NCI-H1105 (cell line): Measurements from ENCODE around the gene ADPGK.
A peak's percentile ranks its signal among the peaks of the same experiment; 100 is the strongest.
"Not testable (repeated sequence)": the region's sequence is repeated elsewhere in the genome, so short reads cannot be mapped to it uniquely, and the experiment has no call there.

ENCODE experiments used
- DNase-seq: peaks from one replicate; lab custom pipeline; 2025; lab: John Stamatoyannopoulos, UW

The ADPGK gene

DNA sequence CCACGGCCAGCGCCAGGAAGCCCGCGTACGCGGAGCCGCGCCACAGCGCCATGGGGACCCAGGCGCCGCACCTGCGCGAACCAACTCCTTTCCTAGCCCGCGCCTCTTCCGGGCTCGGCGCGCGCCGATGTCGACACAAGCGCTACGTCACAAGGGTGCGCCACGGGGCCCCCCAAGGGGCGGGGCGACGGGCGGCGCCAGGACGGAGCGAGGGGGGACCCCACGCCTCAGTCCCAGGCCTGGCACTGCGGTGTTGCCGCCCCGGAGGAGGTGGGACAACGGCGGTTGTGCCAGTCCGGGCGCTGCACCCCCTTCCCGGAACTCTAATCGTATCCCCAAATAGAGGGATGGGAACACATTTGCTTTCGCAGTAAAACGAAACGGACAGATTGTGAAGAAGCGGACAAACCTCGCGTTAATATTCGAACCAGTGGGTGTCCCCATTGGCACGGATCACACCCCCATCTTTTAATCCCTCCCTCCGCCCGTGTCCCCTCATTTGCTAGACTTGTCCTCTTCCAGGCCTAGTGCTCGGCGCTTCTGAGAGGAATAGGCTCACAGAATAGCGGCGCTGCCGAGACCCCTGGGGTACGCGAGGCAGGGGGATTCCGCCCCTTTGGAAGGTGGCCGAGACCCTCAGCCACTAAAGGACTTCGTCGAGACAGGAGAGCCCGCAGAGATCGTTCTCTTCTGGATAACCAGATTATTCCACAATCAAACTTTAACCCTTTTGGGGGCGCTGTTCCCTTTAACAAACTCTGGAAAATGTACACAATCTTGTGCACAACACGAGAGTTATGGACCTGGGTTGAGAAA is at the start of gene ADPGK:
TSS of gene ADPGK (minus strand) at position 119 of the 816 bp plus-strand sequence. CDS start at position 52, 67 bp downstream.
- peak; percentile 95 for DNase-seq

DNA sequence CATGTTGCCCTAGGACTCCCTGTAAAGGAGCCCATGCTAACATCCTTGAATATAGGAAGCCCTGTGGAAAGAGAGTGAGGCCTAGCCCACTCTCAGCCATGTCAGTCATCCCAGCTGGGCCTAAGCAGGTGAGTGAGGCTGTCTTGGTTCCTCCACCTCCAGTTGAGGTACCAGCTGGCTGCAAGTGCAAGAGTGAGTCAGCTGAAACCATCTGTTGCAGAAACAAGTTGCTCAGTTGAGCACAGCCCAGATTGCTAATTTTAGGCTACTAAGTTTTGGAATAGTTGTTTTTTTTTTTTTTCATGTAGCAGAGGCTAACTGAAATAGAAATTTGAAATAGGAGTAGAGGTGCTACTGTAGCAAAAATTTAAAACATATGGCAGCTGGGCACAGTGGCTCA is 43.7 kb upstream of the ADPGK start:
- no peak for DNase-seq

DNA sequence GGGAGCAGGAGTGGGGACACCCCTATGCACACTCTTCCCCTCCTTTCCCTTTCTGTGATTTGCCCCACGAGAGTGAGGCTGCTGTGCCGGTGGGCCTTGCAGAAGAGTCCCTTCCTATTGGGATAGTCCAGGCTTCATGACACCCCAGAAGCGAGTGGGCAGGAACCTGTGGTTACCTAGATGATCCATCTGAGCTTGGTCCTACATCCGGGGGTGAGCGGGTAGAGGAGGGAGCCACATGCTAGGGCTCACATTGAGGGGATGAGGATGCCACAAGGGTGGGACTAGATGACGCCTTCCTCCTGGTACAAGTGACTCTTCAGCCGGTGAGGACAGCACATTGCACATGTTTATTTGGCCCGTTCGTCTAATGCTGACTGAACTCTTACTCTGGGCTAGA is 43.1 kb upstream of the ADPGK start:
- no peak for DNase-seq

DNA sequence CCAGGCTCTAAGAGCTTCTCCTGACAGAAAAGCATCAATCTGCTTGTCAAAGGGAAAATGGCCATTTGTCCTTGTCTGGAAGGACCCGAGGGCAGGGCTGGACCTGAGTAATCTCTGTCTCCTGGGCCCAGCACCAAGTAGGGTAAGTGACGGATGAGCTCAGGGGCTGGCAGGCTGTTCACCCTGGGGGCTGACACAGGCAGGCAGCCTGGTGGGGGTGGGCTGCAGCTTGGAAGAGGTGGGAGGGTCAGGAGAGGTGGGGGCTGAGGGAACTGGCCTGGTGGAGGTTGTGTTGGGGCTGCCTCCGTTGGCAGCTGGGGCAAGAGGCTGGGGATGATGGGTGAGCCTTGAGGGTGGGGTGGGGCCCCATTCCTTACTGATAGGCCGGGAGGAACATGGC is 42.3 kb upstream of the ADPGK start:
- no peak for DNase-seq

DNA sequence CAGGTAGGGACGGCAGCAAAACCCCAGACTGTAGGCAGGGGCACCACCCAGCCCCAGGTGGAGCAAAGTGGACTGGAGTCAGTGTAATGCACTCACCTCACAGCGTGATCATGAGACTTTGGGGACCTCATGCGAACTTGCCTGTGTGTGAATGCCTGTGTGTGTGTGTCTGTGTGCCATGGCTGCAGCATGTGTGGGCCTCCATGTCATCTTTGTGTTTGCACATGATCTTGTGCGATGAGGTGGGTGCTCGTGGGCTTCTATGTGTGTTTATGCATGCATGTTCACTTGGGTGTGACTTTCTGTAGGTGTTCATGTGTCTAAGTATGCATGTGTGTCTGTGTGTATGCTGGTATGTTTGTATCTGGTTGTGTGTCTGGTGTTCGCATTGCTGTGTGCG is 41.2 kb upstream of the ADPGK start:
- no peak for DNase-seq

DNA sequence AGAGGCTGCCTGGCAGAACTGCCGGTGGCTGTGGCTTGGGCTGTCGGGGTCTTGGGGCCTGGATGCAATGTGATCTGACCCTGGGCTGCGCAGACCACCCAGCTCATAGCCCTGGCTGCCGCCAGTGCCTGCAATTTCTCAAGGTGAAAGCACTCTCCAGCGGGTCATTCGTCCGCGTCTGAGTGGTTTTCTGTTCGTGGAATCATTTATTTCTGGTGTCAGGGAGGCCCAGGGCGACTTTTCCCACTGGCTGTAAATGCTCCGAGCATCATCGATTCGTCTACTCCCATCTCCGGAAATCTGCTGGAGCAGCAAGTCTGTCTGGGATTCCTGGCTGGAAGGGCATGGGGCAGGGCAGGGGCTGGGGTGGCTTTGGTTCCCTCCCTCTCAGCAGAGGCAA is 40.6 kb upstream of the ADPGK start:
- no peak for DNase-seq

DNA sequence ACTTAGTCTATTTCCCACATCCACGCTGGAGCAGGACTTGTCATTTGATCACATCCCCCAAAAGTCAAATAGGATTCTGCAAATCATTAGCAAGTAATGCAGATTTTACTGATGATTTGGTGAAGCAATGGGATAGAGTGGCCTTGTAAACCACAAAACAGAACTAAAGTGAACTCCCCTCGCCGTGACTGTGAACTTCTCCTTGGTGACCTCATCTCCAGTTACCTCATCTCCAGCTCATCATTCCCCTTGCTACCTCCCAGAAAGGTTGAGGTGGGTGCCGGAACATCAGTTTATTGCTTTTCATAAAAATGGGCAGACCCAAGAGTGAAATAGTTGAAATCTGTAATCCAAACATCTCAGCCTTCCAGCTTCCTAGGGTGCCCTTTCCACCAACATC is 36.7 kb upstream of the ADPGK start:
- no peak for DNase-seq

DNA sequence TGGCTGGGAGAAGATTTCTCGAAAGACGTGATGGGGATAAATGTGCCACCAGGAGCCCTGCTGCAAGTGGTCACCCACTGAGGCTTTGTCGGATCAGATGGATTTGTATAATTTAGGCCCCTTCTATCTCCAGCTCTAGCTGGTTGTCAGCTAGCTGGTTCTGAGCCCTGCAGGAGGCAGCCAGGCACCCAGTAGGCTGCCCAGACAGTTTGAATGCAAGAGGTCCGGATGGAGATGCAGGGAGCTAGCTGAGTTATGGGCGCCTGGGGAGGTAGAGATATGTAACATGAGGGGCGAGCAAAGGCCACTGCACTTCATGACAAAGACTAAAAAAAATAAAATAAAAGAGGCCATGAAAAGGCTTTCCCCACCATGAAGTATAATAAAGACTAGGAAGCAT is 35.1 kb upstream of the ADPGK start:
- DNase-seq: no peak

DNA sequence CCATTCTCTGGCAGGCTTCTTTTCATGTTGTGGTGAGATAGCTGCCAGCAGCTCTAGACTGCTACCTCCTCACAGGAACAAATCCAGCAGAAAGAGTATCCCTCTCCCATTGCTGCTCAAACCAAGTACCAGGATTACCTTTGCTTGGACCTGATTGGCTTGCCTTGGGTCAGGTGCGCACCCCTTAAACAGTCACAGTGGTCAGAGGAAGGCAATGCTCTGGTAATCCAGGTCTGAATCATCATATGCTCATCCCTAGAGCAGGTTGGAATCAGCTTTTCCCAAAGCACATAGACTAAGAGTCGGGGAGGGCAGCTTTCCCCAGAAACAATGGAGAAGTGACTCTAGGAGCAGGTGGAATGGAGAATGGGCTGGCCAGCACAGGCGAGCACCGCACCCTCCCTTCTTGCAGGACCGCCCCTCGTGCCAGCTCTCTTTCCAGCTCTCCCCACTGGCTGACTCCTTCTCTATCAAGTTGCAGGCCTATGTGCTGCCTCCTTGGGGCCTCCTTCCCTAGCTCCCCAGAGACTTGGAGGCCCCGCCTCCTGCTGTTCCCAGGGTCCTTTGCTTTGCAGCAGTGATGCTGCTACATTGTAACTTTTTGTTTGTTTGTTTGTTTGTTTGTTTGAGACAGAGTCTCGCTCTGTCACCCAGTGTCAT is 29.9 kb upstream of the ADPGK start:
- no peak for DNase-seq

DNA sequence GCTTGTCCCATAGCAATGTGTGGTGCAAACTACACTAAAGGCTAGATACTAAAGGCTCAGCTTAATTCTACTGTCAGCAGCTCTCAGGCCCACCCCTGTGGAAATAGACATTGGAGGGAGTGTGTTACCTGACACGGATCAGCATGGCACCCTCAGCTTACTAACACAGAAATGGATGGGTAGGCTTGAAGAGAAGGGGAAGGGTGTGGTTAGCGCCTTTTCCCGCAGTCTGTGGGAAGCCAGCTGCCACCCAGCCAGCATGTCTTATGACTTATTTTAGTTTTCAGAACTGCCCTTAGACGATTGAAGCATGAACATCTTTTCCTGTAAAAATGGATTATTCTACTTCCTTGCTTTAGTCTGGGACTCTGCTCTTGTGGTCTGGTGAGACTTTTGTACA is 25.8 kb upstream of the ADPGK start:
- no peak for DNase-seq

DNA sequence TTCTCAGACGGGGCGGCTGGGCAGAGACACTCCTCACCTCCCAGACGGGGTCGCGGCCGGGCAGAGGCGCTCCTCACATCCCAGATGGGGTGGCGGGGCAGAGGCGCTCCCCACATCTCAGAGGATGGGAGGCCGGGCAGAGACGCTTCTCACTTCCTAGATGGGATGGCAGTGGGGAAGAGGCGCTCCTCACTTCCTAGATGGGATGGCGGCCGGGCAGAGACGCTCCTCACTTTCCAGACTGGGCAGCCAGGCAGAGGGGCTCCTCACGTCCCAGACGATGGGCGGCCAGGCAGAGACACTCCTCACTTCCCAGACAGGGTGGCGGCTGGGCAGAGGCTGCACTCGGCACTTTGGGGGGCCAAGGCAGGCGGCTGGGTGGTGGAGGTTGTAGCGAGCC is 23.8 kb upstream of the ADPGK start:
- not testable (repeated sequence) for DNase-seq

DNA sequence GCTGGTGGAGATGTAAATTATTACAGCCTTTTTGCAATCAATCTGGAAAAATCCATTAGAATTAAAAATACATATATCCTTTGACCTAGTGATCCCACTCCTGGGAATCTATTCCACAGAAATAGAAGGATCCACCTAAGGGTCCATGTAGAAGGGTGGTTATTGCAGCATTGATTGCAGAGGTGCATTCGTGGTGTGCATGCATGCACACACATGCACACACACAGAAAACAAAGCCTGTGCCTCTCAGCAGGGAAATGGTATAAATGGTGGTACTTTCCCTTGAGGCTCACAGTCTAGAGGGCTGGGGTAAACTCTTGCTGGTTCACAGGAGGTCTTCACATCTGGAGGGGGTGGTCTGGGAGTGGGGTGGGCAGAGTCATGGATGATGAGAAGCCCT is 19.4 kb upstream of the ADPGK start:
- no peak for DNase-seq

DNA sequence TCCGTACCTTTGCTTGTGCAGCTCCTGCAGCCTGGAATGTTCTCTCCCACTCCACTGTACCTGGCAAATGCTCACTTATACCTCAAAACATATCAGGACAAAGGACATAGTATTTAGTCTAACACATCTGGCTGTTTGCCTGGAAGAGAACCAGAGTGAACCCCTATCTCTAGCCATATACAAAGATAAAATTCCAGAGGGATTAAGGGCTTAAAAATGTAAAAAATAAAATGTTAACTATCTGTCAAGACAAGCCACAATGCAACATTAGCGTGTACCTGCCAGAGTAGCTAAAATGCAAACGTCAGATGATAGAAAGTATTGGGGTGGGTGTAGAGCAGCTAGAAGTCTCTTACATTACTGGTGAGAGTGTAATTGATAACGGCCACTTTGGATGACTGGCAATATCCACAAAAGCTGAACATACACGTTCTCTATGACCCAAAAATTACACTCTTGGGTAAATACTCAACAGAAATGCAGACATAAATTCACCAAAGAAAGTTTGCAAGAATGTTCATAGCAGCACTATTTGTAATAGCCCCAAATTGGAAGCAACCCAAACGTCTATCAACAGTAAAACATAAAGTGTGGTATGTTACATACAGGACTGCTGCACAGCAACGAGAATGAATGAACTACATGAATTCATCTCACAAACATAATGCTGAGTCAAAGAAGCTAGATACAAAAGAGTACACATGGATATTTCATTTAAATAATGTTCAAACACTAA is 18.2 kb upstream of the ADPGK start:
- DNase-seq: no peak

DNA sequence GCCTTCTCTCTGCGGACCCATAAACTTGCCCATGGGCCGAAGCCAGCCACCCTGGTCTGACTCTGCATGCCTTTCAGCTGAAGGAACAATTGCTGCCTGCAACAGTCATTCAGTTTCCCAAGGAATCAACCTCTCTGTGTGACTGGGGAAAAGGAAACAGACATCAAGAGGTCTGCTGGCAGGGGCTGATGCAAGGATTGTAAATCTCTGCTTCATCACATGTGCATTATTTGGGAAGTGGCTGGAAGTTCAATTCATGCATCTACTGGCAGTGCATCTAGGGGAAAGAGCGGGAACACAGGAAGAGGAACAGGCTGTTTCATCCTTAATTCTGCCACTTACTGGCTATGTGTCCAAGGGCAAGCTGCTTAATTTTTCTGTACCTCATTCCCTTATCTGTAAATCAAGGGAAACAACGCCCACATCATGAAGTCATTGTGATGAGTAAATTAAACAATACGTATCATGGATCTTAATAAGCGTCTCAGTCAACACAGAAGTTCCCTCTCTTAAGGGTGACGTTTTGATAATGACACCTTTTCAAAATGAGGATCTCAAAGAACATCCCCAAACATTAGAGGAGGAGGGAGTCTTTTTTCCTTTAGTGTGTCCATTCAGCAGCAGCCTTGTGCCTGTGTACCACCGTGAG is 17.4 kb upstream of the ADPGK start:
- DNase-seq: no peak

DNA sequence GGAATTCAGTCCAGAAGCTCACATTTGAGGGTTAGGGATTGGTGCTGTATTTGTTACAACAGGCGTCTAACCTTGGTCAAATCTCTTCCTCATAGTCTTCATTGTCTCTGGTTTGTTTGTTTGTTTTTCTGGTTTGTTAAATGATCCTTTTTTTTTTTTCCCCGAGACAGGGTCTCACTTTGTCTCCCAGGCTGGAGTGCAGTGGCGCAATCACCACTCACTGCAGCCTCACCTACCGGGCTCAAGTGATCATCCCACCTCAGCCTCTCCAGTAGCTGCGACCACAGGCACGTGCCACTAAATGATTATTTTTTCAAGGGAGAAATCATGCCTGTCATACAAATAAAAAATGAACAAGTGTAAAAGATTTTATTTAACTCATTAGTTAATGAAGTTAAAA is 14.3 kb upstream of the ADPGK start:
- peak; percentile 8 for DNase-seq

DNA sequence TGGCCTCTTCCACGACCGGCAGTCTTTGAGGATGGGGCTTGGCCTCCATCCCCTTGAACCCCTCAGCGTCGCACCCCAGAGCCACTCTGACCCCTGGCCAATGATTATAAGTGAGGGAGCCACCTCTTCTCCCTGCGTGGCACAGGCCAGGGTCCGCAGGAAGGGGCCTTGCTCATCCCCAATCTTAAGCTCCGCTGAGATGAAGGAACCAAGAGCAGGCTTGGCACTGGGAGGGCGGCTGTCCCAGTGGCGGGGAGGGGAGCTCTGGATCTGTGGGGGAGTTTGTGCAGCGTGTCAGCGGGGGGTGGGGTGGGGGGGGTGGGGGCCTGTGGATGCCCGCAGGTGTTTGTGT is 13.8 kb upstream of the ADPGK start:
- no peak for DNase-seq

DNA sequence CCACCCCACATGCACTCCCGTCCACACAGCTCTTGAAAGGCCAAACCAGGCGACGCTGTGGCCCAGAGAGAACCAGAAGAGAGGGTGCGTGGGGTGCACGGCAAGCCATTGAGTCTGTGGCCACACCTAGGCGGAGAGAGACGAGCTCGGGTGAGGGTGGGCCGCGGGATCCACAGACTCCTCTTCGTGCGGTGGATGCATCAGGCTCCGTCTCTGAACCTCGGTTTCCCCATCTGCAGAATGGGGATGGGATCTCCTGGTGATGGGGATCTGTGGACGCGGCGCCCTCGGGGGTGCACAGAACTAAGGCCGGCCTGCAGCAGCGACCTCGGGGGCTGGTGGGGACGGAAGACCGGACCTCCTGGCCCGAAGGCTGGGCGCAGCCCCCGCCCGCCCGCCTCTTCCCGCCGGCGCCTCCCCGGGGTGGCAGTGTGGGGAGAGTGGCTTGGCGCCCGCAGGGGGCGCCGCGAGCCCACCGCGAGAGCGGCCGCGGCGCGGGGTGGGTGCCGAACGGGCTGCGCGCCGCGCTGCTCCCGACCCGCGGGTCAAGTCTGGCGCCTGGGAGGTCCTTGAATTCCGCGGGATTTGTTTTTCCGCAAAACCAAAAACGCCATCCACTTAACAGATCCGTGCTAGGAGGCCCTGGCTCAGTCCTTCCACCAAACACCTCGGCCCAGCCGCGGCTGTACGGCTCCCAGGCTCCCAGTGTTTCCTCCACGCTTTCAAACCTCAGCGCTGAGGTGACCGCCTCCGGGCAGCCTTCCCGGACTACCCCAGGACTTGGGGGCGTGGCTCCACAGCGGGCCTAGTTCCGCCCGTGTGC is 13.2 kb upstream of the ADPGK start:
- peak; percentile 41 for DNase-seq

DNA sequence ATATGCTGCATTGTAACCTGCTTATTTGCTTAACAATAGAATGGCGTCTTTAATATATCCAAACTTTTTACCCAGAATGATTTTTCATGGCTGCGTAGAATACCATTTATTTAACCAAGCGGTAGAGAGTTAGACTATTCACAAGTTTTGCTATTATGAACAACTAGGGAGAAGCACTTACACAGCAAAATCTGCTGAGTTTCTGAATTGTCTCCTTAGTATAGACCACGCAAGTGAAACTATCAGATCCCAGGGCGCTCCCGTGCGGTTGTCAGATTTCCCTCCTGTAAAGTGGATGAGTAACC is 12.6 kb upstream of the ADPGK start:
- DNase-seq: no peak

DNA sequence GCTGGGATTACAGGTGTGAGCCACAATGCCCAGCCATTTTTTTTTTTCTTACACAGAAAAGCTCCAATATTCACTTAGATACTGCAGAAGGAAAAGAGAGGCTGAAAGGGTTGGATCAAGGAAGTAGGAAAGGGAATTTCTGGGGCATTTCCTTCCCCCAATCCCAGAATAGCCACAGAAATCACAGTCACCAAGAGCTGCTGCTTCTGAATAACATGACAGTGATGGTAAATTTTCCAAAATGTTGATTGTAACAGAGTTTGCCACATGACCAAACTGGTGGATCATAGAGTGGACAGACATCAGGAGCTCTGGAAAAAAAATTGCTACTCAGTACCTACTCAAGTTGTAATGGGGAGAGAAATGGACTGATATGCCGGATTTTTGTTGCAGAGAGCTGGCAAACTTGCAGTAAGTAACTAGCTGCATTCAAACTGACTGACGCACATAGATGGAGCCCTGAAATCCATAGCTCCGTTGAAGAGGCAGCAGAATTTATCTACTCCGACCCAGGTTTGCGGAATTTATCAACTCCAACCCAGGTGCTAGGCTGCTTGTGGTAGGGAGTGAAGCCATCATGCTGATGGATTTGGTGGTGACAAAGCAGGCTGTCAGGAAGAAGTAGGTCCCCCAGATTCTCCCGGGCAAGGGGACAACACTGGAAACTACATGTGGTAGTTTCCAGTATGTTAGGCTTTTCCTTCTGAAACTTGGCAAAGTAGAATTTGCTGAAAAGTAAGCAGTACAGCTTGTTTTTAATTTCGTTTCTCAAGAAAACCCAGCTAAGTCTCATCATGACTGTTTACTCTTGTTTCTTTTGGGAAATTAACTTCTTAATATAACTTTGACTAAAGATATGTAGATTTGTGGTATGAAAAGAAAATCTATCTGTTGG is 10.5 kb upstream of the ADPGK start:
- no peak for DNase-seq

DNA sequence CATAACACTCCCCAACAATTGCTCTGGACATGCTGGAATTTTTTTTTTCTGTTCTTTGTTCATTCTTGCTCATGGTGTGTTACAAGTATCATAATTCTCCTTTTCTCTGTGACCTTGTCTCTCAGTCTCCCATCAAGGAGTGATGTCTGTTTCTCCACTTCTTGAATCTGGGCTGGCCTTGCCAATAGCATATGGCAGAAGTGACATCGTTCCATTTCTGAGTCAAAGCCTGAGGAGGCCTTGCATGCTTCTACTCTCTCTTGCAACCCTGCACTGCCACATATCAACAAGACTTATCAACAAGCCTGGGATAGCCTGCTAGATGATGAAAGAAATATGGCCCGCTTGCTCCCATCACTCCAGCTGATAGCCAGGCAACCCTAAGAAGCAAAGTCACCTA is 8.9 kb upstream of the ADPGK start:
- DNase-seq: no peak
